HG03520 (cell line): Measurements from ENCODE around the gene IL13.
A peak's percentile ranks its signal among the peaks of the same experiment; 100 is the strongest.

Source experiments
- ATAC-seq: cut with Tn5 transposase; IDR thresholded peaks from one replicate; pipeline ENCODE4 v1.9.1; 2021; ENCODE audit warnings: mild to moderate bottlenecking, moderate library complexity; ENCODE audit not compliant: unreplicated experiment

IL13 gene

DNA sequence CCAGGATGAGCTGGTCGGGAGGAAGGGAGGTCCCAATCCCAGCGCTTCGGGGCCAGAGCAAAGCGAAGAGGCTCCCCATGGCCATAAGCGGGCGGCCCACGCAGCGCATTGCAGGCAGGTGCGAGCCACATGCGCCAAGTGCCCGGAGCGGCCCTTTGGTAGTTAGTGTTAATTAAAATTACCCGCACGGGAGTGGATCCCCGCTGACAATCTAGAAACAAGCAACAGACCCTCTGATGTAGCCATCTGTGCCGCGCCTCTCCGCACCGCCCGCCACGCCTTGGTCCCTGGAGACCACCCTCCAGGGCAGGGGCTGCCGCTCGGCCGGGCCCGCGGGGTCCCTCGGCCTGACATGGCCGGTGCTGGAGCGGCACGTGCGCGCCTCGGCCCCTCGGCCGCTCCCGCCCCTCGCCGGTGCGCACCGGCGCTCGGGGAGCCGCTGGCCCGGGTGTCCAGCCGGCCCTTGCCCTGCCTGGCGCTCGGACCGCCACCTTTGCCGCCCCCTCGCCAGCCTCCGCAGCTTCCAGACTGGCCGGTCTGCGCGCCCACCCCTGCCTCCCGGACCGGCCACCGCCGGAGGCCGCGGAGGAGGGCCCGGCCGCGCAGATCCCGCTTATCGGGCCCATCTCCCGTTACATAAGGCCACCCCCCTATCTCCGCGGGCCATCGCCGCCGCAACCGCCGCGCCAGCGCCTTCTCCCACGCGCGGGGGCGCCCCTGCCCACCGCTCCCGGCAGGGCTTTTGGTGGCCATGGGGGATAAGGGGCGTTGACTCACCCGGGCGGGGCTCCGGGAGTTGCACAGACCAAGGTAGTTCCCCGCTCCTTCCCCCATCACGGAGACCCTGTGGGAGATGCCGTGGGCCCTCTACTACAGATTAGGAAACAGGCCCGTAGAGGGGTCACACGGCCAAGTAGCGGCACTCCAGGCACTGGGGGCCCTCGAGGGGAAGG is 1.9 kb upstream of the IL13 start:
- no peak for ATAC-seq

DNA sequence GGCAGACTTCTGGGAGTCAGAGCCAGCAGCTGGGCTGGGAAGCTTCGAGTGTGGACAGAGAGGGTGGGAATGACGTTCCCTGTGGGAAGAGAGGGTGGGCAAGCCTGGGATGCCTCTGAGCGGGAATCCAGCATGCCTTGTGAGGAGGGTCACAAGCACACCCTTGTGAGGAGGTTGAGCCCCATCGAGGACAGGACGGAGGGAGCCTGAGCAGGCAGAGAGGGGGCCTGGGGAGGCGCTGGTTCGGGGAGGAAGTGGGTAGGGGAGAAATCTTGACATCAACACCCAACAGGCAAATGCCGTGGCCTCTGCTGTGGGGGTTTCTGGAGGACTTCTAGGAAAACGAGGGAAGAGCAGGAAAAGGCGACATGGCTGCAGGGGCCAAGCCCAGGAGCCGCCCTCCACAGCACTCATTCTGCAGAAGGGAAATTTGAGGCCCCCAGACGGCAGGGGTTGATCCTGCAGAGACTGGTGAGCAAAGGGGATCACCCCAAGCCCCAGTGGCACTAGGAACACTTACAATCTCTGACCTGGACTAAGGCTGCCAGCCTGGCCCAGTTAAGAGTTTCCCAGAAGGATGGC is 1.1 kb upstream of the IL13 start:
- ATAC-seq, result no peak

DNA sequence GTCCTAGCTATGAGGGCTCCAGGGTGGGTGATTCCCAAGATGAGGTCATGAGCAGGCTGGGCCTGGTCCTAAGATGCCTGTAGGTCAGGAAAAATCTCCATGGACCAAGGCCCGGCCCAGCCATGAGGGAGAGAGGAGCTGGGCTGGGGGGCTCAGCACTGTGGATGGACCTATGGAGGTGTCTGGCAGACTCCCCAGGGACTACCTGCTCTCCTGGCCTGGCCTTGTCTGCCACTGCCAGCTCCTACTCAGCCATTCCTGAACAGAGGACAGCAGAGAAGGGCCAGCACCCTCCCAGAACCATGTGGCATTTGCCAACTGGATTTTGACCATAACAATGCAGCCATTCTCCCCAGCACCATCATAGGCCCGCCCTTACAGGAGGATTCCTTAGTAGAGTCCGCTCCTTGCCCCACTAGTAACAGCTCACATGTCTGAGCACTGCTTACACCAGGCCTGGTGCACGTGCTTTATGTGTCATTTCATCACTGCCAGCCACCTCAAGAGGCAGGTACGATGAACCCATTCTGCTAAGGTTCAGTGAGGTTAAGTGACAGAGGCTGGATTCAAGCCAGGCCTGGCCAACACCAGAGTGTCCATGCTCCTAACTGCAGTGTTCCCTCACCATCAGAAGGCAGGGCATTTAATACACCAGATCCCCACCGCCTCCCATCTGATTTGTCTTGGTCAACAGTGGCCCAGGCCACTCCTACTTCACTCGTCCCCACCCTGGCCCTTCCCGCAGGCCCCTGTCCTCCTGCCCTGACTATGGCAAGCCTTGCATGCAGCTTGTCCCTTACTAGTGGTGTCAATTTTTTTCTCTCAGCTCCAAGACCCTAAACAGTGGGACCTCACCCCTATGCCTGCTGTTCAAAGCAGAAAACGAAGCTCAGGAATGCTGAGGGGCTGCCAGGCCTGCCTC is 669 bp downstream of the IL13 start:
- no peak for ATAC-seq

DNA sequence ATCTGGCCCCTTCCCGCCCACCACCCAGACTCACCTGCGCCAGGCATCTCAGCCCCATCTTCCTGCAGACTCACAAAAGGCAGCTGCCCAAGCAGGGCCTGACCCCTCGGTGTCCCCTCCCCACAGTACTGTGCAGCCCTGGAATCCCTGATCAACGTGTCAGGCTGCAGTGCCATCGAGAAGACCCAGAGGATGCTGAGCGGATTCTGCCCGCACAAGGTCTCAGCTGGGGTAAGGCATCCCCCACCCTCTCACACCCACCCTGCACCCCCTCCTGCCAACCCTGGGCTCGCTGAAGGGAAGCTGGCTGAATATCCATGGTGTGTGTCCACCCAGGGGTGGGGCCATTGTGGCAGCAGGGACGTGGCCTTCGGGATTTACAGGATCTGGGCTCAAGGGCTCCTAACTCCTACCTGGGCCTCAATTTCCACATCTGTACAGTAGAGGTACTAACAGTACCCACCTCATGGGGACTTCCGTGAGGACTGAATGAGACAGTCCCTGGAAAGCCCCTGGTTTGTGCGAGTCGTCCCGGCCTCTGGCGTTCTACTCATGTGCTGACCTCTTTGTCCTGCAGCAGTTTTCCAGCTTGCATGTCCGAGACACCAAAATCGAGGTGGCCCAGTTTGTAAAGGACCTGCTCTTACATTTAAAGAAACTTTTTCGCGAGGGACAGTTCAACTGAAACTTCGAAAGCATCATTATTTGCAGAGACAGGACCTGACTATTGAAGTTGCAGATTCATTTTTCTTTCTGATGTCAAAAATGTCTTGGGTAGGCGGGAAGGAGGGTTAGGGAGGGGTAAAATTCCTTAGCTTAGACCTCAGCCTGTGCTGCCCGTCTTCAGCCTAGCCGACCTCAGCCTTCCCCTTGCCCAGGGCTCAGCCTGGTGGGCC is 1.9 kb downstream of the IL13 start:
- no peak for ATAC-seq

DNA sequence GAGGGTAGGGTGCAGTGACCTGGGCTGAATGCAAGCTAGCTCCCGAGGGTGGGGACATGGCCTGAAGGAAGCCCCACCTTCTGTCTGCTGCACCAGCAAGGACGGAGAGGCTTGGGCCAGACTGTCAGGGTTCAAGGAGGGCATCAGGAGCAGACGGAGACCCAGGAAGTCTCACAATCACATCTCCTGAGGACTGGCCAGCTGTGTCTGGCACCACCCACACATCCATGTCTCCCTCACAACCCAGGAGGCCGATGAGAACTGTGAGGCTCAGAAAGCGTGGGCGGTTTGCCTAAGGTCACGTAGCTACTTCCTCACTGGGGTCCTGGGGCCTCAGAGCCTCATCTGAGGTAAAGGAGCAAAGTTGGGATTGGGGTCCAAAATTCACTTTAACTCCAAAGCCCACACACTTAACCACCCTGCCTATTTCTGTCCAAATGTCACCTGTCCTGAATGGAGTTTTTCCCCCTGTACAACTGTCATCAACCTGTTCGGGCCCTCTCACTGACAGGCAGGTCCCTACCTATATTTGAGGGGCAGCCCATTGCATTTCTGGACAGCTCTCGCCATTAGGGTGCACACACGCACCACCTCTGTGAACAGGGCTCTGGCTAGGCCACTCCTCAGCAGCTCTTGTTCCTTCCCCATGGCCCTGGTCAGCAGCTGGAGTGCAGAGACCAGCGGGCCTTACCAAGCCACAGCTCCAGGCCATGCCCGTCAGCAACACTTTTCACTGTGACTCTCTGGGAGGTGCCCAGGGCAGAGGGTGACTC is 3.4 kb downstream of the IL13 start:
- no peak for ATAC-seq

DNA sequence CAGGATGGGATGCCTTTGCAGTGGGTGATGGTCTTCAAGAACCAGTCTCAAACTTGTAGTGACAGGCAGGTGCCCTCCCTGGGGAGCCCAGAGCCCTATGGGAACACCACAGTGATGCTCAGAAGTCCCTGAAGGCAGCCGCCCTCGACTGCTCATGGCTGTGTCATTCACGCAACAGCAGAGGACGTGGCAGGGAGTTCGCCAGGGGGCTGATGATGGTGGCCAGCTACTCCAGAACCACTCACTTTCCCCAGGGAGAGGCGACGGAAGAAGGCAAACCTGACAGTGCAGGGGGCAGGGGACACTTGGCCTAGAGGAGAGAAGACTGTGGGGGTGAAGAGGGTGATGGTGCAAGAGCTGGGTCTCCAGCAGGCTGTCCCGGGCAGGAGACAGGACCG is 4.0 kb downstream of the IL13 start:
- no peak for ATAC-seq

DNA sequence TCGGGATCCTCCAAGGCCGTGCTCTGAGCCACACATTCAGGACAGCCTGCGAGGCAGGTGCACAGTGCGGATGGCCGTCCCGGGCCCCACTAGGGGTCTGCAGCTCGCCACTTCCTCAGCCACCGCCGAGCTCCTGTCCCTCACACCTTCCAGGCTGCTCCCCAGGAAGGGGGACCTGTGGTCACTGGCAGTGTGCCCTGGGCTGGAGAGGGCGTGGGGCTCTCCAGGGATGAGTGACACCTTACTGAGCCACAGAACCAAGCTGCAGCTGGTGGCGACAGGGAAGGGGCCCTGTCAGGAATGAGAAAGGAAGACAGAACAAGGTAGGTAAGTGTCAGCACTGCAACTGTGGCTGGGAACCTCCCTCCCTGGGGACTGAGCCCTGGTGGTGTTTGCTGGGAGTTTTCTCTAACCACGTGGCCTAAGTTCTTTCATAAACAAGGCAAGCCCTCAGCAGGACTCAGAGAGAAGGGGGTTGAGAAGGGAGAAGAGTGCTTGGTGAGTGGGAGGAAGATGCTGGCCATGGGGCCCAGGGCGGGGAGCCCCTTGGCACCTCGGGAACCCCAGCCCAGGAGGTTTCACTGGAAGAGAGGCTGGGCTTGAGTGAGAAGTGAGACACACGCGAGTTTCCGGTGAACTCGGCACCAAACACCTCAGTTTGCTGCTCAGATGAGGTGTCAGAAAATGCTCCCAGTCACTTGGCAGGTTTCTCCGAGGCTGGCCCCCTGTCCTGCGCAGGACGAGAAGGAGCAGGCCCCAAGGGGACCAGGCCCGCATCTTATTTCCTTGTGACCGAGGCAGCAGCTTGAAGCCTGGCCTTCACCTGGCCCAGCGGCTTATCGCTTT is 5.2 kb downstream of the IL13 start:
- ATAC-seq, result peak; percentile 51

DNA sequence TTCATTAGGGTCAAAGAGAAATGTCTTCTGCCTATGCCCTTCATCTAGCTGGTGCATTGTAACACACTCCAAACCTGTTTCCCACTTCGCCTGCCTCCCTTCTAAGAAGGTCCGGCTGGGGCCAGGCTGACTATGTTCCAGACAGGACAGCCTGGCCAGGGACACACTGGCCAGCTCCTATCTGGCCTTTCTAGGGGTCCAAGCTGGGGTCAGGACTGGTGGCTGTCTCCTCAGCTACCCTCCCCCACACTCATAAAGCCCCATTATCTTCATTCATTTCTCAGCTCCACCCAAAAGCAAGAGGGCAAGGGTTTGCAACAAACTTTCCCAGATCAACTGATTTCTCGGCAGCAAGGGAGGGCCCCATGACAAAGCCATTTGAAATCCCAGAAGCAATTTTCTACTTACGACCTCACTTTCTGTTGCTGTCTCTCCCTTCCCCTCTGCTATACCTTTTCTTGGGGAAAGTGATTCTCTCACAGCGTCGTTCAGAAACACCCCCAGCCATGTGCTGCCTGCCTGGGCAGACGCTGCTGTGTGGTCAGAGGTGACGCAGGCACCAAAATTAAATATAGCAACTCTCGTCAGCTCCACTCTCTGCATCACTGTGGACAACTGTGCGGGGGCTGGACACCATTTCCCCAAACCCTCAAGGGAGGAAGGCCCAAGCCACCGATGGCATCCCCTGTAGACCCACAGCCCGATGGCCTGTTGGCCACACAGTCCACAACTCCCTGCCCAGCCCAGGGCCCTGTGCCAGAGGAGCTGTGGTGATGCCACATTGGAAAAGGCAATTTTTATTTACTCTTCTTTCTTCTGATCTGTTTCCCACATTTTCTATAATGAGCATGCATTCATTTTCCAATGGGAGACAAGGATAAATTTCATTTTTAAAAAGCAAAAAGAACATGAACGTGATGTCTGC is 6.1 kb downstream of the IL13 start:
- peak; percentile 57 for ATAC-seq

DNA sequence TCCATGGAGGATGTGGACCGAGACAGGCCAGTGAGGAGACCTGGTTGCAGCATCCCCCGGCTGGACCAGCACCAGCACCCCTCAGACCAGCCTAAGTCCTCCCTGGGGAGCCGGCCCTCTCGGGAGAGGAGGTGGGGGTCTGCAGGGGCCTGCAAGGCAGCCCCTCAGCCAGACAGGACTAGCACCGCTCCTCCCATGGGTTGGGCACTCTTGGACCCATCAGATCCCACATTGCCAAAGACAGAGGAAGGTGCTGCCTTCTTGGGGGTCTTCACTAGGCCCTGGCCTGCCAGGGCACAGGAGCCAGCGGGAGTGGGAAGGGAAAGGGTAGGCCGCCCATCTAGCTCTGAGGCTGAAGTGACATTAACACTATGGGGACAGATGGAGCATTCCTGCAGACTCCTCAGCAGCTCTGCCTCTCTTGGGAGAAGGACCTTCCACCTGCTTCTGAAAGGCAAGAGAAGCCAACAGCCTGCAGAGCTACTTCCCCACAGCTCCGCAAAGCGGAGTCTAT is 6.8 kb downstream of the IL13 start:
- no peak for ATAC-seq

DNA sequence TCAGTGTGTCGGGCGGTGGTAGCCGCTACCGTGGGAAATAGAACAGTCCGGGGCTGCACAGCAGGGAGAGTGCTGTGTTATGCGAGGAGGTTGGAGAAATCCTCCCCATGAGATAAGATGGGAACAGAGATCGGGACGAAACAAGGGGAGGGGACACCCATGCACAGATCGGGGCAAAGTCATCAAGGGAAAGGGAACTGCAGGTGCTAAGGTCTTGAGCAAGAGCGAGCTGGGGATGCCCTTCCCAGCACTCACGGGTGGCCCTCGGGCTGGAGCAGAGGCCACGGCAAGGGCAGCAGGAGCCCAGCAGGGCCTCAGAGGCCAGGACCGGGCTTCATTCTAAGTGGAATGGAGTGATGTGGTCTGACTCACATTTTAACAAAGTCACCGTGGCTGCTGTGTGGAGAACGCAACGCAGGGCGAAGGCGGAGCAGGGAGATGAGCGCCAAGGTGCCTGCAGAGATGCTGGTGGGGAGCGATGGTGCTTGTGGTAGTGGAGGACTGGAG is 7.7 kb downstream of the IL13 start:
- no peak for ATAC-seq

DNA sequence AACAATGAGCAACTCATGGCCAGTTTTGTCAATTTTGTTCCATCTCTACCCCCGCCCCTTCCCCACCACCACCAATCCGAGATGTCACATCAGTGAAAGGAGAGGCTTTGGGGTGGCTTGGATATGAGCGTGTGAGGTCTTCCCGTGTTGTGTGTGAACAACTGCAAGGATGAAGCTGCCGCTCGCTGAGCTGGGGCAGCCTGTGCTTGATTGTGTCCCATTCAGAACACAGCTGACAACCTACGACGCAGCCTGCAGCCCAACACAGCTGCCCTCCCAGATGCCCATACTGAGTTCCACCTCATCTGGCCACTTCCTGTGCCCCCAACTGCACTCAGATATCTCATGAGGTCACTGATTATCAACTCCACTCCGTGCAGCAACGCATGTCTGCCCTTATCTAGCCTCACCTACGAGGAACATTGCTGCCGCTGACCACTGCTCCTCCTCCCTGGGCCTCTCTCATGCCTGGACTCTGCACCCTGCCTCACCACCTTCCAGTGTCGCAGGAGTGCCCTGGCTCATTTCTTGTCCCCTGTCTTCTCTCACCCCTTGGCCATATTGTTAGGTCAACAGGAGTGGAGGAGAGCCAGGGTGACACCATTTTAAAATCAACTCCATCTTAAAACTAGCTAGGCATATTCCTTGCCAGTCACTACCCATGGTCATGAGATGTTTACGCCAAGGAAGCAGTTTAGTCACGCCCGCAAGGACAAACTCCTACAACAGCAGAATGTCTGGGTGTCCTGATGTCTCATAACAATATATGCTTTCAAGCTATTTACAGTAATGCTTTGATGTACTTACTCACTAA is 8.5 kb downstream of the IL13 start:
- no peak for ATAC-seq

DNA sequence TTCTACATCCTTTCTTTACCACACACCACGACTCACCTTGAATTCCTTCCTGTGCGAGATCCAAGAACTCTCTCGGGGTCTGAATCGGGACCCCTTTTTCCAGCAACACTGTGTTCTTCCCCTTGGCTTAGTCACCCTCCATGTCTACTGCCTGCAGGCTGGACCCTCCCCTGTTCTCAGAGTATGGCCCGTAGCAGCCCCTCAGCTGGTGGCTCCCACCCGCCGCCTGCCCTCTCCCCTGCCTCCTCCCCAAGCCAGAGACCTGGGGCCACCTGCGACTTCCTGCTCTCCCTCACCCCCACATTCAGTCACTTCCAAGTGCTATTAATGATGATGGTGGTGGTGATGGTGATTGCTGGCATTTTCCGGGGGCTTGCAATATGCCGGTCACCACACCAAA is 9.3 kb downstream of the IL13 start:
- no peak for ATAC-seq

DNA sequence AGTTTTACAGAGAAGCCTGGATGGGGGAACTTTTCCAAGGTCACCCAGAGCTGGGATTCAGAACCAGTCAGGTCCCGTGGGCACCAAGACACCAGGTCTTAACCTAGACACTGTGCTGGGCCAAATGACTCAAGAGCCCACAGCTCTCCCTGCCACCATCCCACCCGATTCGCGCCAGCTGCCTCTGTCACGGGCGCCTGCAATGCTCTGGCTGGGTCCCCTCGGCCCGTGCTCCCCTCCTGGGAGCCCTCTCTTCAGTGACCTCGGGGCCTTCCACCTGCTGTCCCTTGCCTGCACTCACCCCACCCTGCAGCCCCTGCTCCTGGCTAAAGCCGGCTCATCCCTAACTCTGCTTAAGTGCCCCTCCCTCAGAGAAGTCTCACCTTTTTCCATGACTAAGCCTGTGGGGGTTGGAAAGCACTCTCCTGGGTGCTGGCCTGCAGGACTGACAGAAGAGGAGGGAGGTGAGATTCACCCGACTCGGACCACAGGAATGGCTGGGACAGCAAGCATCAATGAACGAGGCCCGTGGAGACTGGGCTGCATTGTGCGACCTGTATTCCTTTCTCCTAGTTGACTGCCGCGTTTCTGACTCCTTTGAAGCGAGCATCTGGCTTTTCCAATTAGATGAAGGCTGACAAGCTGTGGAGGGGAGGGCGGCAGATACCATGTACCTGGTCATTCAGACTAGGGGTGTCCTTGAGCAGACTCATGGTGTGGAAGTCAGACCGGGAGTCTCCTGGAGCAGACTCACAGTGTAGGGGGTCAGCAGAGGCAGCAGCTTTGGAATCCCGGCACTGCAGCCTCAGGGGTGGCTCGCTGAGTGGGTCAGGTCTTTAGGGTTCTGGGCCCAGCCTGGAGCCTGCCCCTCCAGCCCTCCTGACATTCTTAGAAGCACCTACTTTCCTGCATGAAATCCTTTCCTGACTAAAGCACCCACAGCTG is 10.1 kb downstream of the IL13 start:
- ATAC-seq, result no peak

DNA sequence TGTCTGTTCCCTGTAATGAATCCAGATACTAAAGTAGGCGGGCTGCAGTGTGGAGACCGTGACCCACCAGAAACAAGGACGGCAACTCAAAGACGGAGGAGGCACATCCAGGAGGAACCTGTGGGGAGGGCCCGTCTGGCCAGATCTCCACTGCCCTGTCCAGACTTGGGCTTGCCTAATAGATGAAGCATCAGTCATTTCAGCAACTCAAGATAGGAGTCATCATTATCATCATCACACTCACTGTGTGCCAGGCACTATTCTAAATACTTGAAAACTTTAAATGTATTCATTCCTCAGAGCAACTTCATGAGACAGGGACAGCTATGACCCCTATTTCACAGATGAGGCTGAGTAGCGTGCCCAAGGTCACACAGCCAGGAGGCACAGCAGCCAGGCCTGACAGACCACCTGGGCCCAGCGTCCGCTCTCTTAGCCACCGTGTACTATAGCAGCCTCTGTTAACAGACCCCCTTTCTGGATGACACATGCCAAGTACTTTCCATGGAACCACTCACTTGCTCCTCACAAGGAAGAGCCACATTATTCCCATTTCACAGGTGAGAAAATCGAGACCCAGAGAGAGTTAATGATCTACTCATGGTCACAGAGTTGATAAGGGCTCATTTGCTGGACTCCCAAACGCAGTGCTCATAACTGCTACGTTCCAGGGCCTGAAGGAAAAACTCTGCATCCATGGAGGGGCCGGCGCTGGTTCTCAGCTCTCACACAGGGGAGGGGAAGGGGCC is 10.9 kb downstream of the IL13 start:
- no peak for ATAC-seq

DNA sequence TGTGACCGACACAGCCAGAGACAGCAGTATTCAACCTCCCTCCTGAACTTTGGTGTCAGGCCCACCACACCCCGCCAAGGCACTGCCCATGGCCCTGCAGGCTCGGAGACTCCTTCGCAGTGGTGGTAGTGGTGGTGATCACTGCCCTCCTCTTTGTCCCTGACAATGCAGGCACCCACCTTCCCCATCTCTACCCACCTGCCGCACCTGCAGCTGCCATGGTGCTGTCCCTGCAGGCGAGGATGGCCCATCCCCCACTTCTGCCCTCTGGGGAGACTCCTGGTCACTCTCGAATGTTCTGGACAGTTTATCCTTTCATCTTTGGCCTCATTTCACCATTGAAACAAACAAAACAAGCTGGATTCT is 11.5 kb downstream of the IL13 start:
- no peak for ATAC-seq
